Renal cortex interstitium (tissue), 11 donors: ENCODE results near the gene MACROD2. TPM values are rescaled to one million over a fixed set of nuclear protein-coding genes. Genes with fewer than 3 reads are reported as not detected.

ENCODE experiments used
- DNase-seq, 11 donors: peaks; one replicate each; pipeline ENCODE4 v3.0.0-alpha.2; 2013; ENCODE audit warnings: low read depth in 9 of 11, low spot score in 4 of 11; ENCODE audit errors: extremely low read depth in 1 of 11
- polyA plus RNA-seq, 3 donors: library from polyadenylated mRNA; unstranded; fragments of 120-200 nt; gene quantifications; one replicate each; pipeline ENCODE4 v1.2.1, GENCODE V29; 2013; ENCODE audit not compliant: insufficient read length in 3 of 3

The MACROD2 gene
- polyA plus RNA-seq, 3 donors, result 12.2 to 14.6 (median 14.0) TPM

DNA sequence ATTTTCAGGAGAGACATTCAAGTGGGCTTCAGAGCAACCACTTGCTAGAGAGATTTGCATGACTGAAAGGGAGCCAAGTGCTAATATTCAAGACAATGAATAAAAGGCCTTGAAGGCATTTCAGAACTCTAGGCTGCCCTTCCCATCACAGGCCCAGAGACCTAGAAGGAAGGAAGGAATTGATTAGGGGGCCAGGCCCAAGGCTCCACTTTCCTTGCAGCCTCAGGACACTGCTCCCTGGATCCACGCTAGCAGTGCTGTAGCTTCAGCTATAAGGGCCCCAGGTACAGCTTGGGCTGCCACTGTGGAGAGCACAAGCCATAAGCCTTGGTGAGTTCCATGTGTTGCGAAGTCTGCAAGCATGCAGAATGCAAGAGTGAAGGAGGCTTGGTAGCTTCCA lies 1074.0 kb downstream of the MACROD2 start:
- DNase-seq, result no peak

- DNase-seq, result no peak
Measured at GRCh38 chr20:15071085-15071808, 1075.9 kb downstream of the MACROD2 start.

DNA sequence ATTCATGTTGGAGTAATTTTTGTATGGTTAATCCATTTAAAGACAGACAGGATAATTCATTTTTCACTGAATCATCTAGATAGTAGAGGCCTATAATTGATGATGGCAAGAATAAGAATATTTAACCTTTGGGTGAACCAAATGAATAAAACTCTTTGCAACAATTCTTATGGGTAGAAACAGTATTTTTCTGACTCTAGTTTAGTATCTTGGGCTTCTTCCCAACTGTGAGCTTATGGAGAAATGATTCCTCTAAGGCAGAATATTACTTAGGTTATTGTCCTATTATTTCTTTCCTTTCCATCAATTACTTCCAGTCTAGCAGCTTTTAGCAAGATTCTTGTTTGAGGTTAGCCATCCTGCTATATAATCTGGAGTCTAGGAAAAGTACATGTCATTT lies 1077.0 kb downstream of the MACROD2 start:
- no peak for DNase-seq

- no peak for DNase-seq
Measured at GRCh38 chr20:15075586-15075985, 1080.3 kb downstream of the MACROD2 start.

GRCh38 chr20:15076785-15077184 lies 1081.5 kb downstream of the MACROD2 start:
- DNase-seq, result peak in 1 of 11 donors; percentile 28

DNA sequence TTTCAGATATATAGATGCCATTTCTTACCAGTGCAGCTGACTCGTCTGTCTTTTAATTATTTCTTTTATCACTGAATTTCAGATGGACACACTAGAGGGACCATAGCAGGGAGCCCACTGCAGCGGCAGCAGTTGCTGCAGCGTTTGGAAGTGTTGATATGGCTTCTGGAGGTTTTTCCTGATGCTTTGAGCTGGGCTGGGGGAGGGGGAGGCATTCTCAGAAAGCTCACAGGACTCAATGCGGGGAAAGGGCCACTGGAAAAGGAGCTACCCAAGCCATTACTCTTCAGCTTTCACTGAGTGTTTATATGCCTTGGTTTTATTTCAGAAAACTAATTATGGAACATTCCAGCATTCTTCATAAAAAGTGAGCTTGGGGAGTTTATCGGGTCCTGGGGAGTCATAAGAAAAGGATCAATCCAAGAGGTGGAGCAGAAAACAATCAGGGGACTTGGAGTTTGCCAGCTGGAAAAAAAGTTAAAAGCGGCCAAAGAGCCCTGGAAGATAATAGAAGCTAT lies 1082.5 kb downstream of the MACROD2 start:
- no peak for DNase-seq

GRCh38 chr20:15079594-15080340 lies 1084.5 kb downstream of the MACROD2 start:
- DNase-seq, result no peak

DNA sequence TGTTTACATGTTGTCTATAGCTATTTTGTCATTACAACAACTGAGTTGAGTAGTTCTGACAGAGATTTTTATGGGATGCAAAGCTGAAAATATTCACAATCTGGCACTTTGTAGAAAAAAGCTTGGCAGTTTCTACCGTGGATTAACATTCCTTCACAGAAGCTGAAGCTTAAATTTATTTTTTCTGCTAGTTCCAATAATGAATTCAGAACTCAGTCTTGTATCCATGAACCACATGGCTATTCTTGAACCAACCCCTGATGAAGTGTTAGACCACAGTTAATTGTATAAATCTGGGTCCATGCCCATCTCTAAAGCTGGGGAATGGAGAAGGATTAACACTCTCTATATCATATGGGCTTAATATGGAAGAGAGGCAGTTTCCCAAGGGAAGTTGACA lies 1085.9 kb downstream of the MACROD2 start:
- DNase-seq, result no peak

- no peak for DNase-seq
Measured at GRCh38 chr20:15091421-15092037, 1096.2 kb downstream of the MACROD2 start.

DNA sequence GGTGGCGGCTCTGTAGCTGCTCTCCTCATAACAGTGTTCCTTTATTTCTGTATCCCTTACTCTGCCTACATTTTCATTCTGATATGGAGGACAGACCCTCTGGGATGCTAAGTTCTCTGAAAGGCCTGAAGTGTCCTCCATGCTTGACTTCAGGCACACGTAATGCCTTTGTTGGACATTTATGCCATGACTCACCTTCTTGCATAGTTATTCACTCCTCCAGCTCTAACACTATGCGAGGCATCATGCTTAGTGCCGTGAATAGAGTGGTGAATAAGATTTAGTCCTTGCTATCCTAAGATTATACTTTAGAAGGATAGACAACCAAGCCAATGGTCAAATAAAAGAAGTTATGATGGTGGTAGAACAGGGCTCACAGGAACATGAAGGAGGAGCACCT lies 1103.0 kb downstream of the MACROD2 start:
- no peak for DNase-seq

- DNase-seq, result no peak
Measured at GRCh38 chr20:15099130-15099529, 1103.8 kb downstream of the MACROD2 start.

DNA sequence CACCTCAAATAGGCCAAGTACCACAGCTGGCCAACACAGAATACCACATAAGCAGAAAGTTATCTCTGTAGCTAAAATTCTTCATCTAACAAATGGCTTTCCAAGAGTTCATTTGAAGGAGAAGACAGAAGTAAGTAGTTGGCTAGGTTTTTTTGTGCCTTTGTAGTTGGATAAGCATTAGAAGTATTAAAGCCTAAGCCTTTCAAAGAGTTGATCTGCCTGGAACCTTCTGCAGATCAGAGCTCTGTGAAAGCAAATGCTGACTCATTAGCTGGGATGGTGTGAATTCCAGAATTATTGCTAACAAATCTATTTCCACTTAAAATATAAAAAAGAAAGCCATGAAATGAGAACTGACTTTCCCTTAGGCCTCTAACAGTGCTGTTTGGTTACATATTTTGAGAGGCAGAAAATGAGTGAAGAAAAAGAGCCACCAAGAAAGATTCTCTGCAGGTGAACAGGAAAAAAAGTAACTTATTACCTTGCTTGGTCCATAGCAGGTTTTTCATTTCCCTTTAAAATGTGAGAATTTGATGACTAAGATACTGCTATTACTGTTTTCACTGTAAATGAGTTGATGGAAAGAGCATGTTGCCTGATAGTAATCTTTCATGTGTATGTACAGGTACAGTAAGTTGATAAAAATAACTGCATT lies 1105.3 kb downstream of the MACROD2 start:
- no peak for DNase-seq

GRCh38 chr20:15107931-15108330 lies 1112.6 kb downstream of the MACROD2 start:
- DNase-seq, result no peak

- no peak for DNase-seq
Measured at GRCh38 chr20:15109494-15109893, 1114.2 kb downstream of the MACROD2 start.

GRCh38 chr20:15111654-15112053 lies 1116.3 kb downstream of the MACROD2 start:
- DNase-seq, result no peak

DNA sequence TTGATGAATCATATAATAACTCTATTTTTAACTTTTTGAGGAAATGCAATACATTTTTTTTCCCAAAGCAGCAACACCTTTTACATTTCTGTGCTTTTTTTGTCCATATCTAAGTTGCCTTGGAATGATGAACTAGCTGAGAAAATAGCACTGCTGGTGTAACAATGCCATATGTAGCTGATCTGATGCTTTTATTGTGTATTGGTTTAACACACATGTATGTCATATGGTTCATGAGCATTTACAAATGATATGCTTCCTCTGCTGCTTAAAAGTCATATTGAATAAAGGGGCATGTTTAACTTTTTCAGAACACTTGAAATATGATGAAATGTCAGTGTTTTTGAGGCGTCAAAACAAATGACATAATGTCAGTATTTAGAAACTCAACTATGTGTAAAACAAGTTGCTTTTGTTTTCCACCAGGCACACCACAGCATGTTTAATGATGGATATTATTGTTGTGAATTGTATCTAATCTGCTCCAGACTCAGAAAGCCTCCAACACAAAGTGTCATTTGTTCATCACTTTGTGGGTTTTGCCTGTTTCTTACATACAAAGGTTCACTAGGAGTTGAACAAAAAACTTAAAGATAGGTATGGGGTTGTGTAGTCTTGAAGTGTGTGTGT lies 1117.9 kb downstream of the MACROD2 start:
- DNase-seq, result no peak

DNA sequence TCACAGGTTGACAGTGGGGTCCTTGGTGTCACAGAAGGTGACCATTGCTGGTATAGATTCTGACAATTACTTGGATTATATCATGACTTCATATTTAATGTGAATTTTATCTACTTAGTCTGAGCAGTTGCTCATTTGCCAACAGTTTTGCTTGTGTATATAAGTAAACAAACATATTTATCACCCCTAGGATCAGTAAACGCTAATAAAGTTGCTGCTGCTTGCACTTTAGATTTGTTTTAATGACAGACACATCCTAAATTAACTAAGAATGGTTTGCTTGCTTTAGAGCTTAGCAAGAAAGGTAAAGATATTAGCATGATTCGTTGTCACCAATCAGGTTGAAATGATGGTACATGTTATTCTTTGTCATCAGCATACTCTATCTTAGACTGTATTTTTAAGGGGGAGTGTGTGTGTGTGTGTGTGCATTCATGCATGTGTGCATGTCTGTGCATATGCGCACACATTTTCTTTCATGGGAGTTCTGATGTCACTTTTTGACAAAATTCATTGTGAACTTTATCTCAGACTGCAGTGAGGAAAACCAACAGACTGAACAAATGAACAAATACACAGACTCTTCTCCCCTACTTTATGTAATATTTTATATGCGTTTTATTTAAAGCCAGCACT lies 1124.7 kb downstream of the MACROD2 start:
- DNase-seq, result no peak

GRCh38 chr20:15122613-15123012 lies 1127.3 kb downstream of the MACROD2 start:
- no peak for DNase-seq

- DNase-seq, result no peak
Measured at GRCh38 chr20:15131176-15131575, 1135.9 kb downstream of the MACROD2 start.
